ENCODE measurements around the gene VPS35L.
"Not testable (repeated sequence)": the region's sequence is repeated elsewhere in the genome, so short reads cannot be mapped to it uniquely, and the experiment has no call there.

The VPS35L gene

DNA sequence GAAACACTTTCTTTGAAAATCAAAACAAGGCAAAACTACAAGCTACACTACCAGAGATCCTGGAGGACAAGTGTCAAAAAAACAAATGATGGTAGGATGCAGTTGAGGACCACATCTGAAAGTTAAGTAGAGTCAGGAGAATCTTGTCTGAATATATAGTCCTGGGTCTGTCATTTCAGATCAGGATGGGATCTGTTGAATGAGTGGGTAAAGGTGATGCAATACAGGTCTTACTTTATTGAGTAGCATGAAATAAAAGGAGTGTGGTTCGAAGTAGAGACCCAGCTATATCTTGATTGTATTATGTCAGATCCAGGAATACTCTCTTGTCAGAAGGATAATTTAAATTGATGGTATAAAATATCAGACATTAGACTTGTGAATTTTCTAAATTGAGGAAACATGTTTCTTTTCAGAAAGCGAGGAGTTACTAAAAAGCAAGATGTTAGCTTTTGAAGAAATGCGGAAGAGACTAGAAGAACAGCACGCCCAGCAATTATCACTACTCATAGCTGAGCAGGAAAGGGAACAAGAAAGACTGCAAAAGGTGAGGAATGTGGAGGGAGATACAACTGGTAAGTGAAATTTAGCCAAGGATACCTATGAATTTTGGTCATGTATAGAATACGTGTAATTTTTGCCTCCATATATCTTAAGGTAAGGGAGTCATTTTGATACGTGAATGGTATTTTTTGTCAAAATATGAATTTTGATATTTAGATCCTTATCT lies 15.1 kb upstream of the VPS35L start:
- no peak for DNase-seq

DNA sequence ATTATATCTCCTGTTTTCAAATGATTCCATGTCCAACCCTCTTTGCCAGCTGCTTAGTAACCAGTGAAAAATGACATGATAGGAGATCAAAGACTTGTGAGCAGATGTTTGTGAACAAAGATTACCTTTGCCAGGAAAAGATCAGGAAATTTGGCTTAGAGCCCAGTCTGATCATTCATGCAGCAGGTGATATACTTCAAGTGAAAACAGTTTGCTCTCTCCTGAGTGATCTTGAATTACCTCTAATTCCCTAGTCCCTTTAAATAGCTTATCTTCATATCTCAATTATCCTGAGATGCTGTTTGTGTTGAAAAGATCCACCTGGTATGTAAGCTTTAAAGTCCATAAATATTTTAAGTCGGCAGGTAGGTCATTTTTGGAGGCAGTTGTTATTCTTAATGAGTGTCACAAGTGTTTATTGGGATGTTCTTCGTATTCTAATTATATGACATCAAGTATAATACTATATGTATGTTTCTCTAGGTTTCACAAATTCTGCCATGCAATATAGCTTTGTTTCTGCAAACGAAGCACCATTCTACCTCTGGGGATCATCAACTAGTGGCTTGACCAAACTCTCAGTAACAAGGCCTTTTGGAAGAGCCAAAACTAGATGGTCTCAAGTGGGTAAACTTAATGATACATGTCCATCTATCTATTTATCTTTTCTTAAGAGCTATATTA lies 13.2 kb upstream of the VPS35L start:
- no peak for DNase-seq

DNA sequence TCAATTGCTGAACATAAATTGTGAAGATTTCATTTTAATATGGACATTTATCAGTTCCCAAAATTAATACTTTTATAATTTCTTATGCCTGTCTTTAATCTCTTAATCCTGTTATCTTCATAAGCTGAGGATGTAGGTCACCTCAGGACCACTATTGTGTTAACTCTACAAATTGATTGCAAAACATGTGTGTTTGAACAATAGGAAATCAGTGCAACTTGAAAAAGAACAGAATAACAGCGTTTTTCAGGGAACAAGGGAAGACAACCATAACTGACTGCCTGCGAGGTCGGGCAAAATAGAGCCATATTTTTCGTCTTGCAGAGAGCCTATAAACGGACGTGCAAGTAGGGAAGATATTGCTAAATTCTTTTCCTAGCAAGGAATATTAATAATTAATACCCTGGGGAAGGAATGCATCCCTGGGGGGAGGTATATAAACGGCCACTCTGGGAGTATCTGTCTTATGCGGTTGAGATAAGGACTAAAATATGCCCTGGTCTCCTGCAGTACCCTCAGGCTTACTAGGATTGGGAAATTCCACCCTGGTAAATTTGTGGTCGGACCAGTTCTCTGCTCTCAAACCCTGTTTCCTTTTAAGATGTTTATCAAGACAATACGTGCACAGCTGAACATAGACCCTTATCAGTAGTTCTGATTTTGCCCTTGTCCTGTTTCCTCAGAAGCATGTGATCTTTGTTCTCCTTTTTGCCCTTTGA lies 12.1 kb upstream of the VPS35L start:
- DNase-seq: not testable (repeated sequence)

DNA sequence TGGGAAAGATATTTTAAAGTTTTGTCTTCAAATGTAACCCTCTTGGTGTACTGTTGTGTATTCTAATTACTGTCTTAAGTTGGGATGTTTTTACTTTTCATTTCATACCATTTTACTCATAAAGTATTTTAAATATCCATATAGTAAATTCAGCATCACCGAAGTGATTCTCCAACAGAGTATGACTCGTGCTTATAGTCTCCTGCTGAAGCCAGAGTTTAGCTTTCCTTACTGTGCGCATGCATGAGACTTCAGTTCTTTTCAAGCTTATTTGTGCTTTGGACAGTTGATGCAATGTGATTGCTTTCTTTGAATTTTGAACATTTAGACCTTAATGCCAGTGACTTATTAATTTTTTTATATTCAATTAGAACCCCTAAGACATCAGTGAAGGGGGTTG lies 7.4 kb upstream of the VPS35L start:
- no peak for DNase-seq

DNA sequence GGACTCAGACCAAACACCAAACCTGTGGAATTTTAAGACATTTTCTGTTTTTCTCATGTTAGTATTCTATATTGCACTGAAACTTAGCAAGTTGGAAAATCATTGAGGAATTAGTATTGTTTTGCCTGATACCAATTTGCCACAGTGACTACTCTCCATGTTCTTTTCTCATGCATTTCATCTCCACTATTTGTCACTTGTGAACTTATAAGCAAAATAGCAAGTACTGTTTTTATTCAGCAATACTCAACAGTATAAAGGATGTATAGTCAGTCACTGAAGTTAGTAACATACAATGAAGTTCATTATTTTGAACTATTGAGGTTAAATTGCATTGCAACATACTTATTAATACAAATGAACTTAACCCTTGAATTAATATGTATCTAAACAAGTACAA lies 5.8 kb upstream of the VPS35L start:
- DNase-seq: no peak

DNA sequence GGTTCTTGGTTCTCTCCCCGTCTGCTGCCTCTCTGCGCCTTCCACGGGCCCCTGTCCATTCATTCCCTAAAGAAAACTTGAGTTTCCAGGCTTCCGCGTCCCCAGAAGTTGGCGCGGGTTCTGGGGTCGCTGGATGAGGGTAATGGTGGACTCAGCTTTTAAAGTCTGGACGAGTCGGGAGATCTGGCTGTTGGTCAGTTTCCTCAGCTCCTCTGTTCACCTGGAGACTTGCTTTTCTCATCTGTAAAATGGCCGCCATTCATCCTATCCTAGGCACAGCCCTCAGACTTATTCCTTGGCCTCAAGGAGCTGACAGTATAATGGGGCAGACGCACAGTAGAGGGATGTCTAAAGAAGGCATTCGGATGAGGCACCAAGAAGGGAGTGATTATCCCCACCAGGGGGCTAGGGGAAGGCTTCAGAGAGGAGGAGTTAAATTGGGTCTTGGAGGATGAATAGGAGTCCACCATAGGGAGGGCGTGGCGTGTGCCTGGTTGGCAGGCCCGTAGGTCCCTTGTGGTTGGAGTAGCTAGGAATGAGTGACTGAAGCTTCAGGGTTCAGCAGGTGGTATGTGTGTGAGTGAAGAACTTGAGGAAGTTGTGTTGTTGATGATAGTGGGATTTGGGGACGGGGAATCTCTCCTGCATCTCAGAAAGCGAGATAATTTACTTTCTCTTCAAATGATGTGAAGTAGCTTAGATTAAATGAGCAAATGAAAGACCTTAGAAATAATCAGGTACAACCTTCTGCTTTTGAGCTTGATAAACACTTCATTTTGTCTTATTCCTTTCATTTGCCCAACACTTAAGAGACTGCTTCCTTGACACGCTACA lies 652 bp downstream of the VPS35L start:
- no peak for DNase-seq

DNA sequence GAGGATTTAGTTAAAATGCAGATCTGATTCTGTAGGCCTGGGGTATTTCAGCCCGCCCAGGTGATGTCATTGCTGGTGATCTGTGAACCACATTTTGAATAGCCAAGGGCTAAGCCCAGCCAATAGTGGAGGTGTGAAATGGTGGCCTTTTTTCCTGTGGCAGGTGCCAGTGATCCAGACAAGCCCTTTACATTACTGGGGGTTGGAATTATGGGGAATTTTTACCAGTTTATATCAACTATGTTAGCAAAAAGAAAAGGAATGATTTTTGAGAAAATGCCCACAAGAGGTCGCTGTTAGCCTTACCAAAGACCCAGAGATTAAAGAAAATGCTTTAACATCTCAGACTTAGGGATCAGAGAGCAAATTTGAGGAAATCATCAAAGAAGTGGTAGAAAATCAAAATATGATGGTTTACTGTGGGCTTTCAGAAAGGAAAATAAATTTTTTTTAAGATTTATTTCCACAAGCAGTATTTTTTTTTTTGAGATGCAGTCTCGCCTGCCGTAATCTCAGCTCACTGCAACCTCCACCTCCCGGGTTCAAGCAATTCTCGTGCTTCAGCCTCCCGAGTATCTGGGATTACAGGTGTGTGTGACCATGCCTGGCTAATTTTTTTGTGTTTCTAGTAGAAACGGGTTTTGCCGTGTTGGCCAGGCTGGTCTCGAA lies 3.9 kb downstream of the VPS35L start:
- no peak for DNase-seq

DNA sequence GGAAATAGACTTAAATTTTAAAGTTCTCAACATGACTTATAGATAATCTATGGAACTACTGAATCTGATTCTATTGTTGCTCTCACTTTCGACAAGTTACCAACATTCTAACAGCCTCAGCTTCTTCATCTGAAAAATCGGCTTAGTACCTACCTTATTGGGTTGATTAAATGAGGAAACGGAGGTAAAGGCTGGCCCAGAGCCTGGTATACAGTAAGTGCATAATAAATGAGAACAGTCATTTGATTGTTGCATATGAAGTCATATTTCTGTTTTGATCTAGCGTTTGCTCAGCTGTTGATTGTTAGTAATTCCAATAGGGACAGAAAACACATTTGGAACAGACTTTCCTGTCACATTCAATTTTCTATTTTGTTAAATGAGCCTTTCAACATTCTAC lies 4.6 kb downstream of the VPS35L start:
- DNase-seq: no peak

DNA sequence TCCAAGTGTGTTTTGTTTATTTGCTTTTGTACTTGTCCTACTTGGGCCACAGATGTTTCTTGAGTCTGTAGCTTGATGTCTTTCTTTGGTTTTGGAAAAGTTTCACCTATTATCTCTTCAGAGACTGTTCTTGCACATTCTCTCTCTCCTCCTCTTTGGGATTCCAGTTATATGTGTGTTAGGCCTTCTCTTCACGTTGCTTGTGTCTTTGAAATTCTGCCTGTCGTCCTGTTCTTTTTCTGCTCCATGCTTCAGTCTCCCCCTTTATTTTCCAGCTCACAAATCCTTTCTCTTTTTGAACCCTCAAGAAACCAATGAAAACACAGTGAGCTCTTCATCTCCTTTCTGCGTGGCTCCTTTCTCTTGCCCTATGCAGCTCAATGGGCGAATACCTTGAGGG lies 7.9 kb downstream of the VPS35L start:
- no peak for DNase-seq

DNA sequence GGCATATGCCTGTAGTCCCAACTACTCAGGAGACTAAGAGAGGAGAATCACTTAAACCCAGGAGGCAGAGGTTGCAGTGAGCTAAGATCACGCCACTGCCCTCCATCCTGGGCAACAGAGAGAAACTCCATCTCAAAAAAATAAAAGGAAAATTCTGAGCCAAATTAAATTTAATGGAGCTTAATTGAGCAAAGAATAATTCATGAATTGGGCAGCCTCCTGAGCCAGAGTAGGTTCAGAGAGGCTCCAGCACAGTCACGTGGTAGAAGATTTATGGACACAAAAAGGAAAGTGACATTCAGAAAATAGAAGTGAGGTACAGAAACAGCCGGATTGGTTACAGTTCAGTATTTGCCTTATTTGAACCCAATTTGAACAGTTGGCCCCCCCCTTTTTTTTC lies 10.9 kb downstream of the VPS35L start:
- DNase-seq: no peak

DNA sequence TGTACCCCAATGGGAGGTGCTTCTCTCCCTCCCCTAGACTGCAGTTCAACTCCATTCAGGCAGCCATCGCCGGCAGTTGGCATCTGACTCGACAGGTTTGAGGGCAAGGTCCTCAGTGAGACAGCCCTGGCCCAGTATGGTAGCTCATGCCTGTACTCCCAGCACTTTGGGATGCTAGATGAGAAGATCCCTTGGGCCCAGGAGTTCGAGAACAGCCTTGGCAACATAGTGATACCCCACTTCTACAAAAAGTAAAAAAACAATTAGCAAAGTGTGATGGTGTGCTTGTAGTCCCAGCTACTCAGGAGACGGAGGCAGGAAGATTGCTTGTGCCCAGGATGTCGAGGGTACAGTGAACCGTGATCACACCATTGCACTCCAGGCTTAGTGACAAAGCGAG lies 12.1 kb downstream of the VPS35L start:
- no peak for DNase-seq

DNA sequence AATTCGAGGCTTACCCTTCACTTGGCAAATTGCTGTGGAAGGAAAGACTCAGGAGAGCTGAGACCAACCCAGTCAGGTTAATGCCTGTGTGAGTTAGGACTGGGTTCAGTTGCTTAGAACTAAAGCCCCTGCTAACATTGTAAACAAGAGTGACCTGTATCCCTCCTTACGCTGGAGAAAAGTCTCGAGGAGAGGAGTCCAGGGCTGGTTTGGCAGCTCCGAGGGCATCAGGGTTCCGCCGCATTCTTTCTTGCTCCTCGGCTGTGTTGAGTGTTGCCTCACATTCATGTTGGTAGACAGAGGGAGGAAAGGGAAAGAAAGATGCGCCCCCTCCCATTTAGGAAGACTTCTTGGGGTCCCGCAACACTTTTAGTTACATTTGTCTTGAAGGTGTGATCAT lies 18.5 kb downstream of the VPS35L start:
- DNase-seq: no peak

DNA sequence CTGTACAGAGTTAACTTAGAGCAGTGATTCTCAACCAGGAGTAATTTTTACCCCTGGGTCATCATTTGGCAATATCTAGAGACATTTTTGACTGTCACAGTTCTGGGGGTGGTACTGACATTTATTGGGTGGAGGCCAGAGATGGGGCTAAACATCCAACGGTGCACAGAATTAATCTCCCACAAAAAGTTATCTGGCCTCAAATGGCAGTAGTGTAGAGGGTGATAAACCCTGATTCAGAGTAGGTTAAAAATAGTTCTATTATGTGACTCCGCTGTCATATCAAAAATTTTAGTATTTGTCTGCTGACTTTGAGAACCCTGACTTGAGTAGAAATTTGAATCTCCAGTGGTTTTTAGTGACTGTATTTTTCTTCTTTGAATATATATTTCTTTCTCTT lies 19.1 kb downstream of the VPS35L start:
- DNase-seq: no peak

DNA sequence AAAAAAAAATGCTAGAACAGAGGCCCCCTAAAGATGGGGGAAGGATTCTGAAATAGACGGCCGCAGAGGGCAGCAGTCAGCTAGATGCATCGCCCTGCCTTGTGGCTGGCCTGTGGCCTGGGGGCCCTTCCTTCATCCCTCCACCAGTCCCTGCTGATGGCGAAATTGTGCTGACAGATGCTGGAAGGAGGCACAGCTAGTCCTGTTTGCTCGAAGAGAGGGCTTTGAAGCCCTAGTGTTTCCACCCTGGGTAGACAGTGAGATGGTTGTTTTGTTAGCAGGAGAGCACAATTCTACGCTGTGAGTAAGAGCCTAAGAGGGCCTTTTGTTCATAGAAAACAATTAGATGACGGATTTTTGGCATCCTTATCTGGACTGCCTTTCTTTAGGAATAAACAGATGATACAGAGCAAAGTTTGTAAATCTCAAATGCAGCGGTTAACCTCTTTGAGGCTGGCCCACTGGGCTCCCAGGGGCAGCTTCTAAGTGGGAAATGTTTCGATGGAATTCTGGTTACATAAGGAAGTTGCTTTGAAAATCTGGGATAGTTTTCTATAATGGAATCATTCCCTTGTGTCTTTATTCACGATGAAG lies 23.0 kb downstream of the VPS35L start:
- no peak for DNase-seq

DNA sequence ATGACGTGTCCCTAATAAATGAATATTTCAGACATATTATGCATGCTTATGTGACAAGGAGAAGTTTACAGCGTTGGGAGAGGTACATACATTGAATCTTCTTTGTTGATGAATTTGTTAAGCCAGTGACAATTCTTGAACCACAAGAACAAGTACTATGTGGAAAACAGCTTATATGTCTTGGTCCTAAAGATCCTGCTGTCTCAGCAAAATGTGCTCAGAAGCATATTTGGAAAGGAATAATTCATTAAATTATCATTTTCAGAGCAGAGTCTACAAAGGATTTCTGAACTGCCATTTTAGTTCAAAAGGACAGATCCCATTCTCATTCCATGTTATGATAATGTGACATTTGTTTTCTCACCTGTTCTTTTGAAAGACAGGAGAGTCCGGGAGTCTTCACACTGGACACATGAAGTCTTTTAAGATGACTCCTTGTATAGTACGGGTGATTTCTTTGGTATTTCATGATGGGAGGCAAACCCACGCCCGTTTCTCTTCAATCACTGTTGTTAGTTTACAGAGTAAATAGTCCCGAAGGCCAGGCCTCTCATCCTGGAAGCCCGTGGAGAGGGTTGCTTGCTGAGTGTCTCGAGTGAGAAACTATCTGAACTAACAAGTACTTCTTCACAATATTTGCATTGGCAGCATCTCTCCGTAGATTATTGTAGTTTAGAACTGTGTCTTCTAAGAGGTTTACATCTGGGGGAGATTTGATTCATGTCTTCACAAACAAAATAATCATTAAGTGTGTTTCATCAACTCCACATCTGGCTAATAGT lies 26.7 kb downstream of the VPS35L start:
- no peak for DNase-seq

DNA sequence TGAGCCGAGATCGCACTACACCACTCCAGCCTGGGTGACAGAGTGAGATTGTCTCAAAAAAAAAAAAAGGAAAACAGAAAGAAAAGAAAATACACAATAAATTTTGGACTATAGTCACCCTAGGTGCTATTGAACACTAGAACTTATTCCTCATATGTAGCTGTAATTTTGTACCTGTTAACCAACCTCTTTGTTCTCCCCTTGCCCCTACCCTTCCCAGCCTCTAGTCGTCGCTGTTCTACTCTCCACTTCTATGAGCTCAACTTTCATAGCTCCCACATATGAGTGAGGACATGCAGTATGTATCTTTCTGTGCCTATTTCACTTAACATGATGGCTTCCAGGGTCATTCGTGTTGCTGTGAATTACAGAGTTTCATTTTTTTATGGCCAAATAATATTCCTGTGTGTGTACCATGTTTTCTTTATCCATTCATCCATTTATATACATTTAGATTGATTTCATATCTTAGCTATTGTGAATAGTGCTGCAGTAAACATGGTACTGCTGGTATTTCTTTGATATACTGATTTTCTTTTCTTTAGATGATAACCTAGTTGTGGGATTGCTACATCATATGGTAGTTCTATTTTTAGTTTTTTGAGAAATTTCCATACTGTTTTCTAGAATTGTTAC lies 28.3 kb downstream of the VPS35L start:
- DNase-seq: no peak

DNA sequence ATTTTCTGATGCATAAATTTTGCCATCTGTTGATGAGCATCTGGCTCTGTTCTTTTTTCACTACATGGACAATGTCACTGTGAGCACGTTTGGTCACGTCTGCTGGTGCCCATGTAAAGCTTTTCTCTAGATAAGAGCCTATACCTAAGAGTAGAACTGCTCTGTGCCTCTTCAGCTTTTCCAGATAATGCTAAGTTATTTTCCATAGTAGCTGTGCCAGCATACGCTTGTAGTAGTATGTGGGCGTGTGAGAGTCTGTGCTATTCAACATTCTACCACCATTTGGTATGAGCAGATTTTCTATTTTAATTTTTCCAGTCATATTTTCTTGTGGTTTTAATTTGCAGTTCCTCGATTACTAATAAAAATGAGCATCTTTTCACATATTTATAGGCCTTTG lies 33.2 kb downstream of the VPS35L start:
- DNase-seq: no peak

DNA sequence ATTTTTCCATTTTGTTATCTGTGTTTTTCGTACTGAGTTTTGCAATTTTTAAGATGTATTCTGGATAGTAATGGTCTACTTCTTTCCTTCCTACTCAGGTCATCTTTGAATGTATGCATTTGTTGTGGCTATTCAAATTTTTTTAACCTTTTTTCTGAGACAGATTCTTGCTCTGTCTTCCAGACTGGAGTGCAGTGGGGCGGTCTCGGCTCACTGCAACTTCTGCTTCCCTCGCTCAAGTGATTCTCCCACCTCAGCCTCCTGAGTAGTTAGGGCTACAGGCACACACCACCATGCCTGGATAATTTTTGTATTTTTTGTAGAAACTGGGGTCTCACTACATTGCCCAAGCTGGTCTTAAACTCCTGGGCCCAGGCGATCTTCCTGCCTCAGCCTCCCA lies 33.6 kb downstream of the VPS35L start:
- DNase-seq: no peak

DNA sequence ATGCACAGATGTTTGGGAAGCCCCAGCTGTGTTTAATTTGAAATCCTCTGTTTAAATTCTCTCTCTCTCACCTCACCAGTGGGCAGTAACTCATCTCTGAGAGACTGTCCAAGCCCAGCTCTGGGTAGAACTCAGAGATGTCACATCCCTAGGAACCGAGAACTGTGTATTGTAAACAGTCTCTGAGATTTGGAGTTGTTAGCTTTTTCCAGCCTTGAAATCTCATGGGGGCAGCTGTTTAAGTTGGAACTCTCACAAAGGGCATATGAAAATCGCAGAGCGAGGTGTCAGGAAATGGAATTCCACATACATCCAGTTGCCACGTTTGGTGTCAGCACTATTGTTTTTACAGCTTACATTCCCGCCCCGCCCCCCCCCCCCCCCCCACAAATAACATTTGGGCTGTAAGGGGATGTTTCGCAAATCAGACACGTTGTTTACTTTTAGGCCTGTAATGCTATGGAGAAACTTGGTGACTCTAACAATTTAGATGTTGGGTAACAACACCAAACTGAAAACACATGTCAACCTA lies 34.3 kb downstream of the VPS35L start:
- DNase-seq: no peak

DNA sequence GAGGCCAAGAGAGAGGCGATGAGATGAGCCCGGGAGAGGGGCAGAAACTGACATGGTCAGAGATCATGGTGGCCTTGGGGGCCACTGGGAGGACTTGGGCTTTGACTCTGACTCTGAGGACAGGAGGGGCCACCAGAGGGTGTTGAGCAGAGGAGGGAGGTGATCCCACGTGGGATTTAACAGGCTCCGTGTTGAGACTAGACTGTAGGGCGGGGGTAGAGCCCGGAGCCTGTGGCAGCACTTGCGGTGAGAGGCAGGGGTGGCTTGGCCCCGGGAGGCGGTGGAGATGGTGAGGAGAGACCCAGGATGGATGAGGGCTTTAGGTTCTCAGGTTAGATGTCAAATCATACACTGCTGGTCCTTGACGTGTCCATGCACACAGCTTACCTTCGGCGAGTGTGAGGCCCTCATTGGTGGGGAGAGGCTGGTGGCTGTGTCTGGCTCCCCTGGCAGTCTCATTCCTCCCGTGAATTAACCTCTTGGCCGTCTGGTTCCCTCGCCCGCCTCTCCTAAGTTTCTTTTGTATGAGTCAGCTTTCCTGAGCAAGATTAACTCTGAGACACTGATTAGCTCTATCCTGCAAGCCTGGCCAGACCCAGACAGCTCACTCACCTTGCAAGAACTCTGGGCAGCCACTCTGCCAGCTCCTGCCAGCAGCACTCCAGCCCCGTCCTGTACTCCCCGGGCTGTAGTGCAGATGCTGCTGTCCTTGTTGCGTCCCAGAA lies 39.7 kb downstream of the VPS35L start:
- DNase-seq: peak; percentile 30
